ENCODE measurements around the gene NPAS3.

The NPAS3 gene

DNA sequence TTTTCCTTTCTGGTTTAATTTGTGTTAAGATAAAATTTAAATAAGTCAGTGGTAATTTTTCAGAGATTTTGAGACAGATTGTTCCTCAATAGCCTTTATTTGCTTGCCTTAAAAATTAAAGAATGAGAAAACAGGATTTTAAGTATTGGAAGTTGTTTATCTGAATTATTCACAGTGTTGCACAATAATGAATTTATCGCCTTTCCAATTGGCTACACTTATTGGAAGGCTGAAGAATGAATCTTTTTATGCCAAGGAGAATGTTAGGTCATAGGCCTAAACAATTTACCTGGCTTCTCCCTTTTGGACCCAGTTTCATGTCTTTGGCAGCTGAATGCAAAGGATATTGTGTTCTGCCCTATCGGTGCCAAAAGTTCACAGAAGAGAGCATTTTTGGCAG lies 250.2 kb downstream of the NPAS3 start:
- DNase-seq, result no peak

DNA sequence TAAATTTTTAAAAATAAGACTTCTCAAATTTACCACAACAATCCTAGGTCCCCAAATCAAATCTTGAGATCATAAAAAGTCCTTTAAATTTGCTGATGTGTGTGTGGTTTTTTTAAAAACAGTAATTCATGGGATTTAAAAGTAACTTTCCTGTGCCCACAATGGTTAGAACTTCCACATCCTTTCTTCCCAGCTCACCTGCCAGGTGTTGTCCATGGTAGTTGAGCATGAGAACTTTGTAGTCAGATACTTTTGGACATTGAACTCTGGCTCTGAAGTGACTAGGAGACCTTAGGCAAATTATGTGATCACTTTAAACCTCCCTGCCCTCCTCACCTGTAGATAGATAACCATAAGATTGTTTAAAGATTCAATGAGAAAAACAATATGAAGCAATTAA lies 253.2 kb downstream of the NPAS3 start:
- no peak for DNase-seq

DNA sequence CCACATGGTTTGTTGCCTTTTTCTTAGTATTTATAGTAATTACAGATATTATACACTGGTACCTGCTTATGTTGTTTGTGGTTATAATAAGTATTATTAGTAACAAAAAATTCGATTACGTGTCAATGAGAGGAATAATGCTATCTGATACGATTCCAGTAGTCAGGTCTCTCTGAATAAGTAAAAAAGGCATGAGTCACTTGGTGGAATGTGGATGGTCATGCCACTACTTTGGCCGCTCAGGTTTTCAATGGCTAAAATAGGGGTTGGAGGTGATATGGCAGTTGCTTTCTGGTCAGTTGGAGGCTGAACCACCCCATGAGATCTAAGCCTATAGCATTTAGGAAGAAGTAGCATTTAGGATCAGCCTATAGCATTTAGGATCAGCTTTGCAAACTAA lies 255.9 kb downstream of the NPAS3 start:
- DNase-seq, result no peak

DNA sequence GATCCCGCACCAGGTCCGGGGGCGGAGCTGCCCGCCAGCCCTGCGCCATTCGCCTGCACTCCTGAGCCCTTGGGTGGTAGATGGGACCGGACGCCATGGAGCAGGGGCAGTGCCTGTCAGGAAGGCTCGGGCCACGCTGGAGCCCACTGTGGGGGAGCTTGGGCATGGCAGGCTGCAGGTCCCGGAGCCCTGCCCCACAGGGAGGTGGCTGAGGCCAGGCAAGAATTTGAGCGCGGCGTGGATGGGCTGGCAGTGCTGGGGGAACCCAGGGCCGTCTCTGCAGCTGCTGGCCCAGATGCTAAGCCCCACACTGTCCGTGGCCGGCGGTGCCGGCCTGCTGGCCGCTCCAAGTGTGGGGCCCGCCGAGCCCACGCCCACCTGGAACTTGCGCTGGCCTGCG lies 260.0 kb downstream of the NPAS3 start:
- DNase-seq, result no peak

DNA sequence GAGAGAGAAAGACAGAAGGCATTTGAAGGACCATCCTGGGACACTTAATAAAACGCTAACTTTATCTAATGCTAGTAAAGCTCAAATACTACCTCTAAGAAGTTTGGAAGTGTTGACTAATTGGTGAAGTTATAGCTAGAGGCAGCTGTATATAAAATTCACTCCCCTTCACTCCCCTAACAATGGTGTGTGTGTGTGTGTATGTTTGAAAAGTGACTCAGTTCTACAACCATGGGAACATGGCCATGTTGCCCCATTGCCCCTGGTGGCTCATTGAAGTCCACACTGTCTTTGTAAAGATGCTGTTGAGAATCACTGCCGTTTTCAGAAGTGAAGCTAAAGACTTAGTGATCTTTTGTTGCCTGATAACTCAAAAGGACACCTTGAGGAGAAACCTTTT lies 262.4 kb downstream of the NPAS3 start:
- DNase-seq, result no peak

DNA sequence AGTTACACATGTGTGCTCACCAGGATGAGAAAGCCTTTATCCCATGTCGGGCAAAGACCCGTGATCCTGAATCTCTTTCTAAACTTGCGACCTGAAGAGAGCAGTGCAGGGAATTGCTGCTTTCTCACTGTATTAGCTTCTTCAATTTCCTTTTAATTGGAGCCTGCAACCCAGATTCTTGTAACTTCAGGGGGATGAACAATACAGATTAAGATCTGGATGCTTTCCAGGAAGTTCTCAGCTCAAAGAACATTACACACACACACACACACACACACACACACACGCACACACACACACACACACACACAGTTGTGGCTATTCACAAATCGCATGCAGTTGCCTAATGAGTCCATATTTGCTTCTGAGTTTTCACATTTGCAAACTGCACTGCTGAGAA lies 268.3 kb downstream of the NPAS3 start:
- DNase-seq, result no peak

DNA sequence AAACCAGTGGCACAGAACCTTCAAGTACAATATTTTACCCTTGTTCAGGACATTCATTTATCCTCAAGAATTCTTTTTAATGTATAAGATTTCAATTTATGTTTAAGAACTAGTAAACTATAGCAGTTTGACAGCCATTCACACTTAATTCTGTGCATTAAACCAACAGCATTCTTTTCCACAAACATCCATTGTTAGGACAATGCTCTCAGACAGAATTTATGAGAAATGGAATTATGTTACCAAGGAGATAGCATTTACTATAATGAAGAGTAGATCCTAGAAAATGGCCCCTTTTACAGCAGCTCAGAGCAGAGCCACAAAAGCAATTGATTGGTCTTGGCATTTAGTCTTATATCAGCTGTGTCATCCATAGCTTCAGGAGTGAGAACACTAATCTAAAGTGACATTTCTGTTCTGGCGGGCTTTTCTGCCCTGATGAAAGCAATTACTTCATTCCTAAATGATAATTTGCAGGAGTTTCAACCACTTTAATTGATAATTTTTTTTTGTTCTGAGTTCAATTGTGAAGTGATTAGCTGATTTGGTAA lies 268.9 kb downstream of the NPAS3 start:
- DNase-seq, result no peak

DNA sequence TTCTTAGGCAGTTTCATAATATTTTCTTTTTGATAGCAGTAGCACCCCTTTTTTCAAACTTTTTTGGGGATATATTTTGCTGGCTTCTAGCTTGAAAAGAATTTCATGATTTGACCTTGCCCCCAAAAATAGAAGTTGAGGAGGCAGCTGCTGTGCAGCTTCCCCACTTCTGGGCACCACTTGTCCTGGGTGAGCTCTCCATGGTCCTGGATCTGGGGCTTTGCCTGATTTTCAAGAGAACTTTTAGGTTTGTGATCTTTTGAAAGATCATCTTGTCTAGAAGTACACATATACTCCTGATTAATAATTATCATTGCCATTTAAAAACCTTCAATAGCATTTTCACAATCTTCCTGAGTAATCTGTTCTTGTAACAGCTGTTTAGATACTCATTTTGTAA lies 271.6 kb downstream of the NPAS3 start:
- no peak for DNase-seq

DNA sequence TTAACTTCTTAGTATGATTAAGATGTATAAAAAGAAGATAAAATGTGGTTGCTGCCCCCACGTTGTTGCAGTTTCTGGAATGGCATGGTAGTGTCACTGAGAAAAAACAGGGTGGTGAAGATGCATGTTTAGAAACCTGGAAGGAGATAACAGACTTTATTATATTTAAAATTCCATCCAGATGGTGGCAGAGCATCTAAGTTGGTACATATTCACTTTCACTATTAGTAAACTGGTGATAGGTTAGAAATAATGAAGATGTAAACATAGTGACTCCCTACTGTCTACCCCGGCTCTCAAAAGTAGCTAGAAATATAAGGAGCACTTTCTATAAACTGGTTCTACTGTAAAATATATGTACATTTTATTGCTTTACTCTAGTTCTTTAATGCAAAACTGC lies 279.3 kb downstream of the NPAS3 start:
- DNase-seq, result no peak

DNA sequence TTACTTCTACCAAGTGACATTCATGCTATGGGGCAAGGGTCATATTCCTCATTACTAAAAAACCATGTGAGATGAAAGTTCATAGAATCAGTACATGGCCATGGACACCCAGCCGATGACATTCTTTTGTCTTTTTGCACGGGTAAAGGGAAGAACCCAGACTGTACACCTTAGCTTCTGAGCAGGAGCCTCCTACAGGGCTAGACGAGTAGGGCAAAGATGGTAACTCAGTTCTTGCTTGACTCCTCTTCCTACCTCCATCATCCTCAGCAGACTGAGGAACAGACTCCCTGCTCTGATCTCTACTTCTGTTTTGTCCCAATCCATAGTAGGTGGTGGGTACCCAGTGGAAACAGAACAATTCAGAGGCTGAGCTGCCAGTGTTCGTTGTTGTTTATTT lies 281.3 kb downstream of the NPAS3 start:
- no peak for DNase-seq

DNA sequence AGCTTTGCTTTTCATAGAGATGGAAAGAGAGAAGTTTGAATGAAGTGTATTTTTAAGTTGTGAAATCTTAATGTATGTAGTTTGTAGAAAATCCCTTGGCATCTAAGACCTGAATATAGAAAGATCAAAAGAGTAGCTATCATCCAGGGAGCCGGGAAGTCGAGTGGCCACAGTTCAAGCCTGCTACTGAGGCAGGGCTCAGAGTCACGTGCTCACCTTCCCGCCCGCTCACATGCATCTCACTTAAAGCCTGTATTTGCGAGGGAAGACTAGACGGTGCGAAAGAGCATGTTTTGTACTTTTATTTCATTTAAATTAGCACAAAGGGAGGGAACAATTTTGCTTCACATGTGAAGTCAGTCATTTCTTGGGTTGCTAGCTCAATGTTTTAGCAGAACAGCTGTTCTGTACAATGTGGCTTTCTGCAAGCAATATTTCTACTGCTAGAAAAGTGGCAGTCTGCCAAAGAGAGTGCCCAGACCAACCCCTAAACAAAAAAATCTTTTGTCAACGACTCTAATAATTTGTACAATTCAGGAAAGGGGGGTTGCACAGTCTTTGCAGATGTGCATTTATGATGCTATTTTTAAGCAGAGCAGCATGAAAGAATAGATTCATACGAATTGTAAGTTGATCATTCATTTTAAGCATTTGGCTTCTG lies 290.7 kb downstream of the NPAS3 start:
- no peak for DNase-seq

DNA sequence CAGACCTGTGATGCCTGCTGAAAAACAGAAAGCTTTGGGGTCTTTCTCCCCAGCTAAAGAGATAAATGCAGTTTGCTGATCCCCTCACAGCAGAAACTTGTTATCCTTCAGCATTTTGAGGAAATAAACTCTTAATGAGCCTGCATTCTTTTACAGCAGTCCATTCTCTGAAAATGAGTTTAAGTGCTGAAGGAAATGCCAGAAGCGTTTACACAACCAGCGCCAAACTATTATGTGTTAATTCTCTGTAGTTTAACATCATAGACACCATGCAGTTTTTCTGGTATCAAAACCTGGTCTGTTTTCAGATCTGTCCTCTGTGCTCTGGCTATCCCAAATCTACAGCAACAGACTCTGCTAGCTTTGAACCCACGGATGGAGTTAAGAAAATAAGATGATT lies 291.3 kb downstream of the NPAS3 start:
- DNase-seq, result no peak

DNA sequence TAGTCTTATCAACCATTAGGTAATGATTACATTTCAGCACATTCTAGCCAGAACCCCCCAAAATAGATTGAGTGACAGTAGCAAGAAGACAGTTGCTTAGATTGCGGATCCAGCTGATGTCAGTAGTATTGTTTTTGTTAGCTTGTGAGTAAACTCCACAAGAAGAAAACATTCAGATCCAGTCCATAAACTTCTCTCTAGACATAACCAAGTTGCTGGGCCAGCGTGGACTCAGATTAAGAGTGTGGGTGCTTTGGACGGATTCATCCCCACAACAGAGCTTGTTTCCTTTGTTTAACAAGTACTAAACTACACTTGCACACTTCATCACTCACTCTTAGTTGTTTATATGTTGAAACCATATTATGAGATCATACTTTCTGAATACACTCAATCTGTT lies 293.4 kb downstream of the NPAS3 start:
- DNase-seq, result no peak

DNA sequence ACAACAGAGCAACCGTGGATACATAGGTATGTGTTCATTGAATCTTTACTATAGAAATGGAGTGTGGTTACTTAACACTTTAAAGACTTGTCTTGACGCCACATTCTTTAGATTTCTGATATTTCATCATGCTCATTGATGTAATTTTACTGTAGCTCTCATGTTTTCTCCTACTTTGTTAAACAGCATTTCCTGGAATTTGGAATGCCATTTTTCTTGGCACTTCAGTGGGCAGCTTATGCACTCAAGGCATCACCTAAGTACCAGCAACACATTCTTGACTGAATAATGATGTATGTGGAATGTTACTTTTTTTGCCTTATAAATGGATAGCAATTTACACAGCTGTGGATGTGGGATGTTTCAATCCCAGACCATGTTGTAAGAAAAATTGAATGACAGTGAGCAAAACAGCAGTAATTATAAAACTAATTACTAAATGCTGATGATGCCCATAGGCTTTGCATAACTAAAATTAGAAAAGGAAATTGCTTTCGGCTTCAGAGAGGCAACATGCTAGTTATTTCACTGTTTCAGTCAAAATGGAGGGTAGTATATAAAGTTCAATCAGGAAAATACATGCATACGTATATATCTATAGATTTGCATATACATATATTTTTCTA lies 298.5 kb downstream of the NPAS3 start:
- no peak for DNase-seq

DNA sequence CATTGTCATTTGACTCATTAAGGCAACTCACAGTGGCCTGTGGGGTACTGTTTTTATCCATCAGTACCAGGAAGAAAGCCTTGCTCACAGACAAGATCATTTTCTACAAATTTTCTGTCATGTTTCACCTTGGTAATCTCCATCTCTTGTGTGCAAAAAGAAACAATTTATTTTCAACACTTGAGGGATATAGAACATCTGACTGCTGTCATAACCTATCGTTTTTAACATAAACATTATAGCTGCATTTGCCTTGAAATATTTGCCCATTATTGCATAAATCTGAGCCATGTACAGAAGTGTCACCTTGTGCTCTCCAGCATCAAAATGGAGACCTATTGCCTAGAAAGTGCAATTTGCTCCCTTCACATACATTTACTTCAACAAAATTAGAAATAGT lies 300.8 kb downstream of the NPAS3 start:
- DNase-seq, result no peak

DNA sequence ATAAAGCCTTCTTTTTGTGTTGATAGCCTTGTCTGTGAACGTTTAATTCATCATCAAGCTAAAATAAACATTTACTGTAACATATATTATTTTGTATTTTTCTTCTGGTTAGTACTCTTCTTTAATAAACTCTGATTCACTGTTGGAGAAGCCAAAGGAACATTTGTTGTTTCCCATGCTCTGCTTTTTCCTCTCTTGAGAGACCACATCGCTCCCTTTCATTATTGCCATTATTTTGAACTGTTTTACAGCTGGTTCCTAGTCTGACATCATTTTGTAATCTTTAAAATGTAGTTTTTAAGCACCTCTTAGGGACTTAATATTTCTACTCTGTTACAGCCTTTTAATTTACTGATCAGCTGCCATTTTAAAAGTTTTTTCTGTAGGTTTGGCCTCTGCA lies 301.8 kb downstream of the NPAS3 start:
- no peak for DNase-seq

DNA sequence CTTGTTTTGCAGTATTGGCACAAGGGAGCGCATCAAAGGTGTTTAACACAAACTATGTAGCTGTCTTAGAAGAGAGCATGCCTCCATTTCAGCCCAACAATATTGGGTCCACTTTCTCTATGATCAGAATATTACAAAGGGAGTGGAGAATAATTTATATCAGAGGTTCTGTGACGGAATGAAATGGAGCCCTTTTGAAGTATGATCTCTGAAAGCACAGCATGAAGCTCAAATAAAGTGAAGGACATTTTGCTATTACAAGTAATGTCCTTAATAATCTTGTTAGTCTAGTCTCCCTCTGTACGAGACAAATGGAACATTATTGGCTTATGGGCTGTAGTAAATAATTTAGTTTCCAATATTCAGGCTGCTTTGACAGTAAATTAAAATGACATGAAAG lies 302.7 kb downstream of the NPAS3 start:
- no peak for DNase-seq

DNA sequence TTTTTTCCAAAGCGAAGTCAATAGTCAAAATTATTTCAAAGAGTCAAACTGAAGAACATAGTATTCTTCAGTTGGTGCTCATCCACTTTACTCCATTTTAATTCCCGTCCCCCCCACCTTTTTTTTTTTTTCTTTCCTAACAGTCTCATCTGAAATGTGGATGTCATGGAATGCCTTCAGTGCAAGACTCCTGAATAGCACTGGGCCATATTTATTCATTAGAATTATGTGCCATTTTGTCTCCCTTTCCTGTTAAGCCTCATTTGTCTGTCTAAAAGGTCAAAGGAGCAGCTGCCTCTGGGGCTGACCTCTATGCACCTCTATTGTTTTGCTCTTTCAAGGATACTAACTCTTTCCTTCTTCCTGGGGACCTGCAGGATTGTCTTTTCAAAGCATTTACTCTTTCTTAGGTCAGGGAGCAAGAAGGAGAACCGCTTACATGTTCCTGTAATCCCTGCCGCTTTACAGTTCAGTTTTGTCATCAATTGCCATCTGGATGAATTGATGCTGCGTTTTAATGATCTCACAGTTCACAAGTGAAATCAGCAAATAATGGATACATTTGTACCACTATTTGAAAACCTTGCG lies 310.6 kb downstream of the NPAS3 start:
- DNase-seq, result no peak

DNA sequence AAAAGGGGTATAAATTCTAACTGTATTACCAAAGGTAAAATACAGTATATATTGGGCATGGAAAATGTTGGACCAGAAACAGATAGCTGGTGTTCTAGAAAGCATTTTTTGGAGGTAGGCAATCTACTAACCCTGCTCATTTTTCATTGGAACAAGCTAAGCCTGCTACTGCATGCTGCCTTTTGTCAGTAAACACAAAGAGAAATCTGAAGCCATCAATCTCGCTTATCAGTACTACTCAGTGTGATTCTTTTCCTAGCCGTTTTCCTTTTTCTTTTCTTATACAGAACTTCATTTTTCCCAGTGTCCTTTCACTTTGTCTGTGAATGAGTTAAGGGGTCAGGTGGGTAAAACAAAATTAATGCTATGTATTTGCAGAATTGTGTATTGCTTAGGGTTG lies 312.3 kb downstream of the NPAS3 start:
- no peak for DNase-seq

DNA sequence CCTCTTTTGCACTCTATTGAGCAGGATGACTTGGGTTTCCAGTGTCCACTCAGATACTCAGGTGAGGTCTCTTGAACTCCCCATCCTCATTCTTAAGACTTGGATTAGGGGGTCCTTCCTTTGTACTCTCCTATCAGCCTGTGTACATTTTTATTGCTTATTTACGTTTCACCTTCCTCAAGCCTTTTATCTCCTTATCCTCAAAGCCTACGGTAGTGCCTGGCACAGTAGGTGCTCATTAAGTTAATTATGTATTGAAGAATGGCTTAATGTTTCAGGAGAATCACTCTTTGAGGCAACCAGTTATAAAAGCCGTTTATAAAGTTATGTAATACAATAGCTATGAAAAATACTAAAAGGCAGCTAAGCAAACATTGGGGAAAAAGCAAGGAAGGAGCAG lies 315.7 kb downstream of the NPAS3 start:
- DNase-seq, result no peak

DNA sequence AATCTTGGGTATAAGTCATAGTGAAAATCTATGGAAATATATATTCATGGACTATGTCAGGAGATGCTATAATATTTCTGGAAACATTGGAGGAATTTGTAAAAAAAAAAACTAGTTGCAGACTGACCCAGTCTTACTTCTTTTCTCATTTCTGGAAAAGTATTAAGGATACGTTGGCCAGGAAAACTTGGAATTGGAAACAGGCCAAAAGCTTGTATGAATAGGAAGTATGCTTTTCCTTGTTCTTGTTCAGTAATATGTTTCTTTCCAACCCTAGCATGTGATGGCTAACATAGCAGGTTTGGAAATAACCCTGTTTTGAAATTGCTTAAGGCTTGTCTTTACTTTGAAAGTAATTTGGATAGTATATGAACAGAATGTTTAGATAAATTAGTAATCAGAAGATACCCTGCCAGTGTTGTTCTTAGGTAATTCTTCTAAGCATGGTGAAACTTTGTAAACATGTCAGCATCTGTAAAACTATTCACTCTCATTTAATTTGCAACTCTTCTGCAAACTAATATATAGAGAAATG lies 316.2 kb downstream of the NPAS3 start:
- DNase-seq, result no peak

DNA sequence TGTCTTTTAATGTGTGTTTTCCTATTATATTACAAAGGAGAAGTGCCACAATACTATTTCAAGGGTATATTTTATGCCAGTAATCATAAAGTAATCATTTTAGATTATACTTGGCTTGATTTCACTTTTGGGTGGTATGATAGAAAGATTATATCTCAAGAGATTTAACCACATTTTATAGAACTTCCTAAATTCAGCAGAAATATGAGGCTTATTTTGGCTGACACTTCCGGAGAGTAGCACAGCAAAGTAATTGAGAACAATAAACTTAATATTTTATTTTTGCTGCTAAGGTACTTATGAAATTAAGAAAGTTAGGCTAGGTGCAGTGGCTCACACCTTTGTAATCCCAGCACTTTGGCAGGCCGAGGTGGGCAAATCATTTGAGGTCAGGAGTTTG lies 319.1 kb downstream of the NPAS3 start:
- DNase-seq, result no peak

DNA sequence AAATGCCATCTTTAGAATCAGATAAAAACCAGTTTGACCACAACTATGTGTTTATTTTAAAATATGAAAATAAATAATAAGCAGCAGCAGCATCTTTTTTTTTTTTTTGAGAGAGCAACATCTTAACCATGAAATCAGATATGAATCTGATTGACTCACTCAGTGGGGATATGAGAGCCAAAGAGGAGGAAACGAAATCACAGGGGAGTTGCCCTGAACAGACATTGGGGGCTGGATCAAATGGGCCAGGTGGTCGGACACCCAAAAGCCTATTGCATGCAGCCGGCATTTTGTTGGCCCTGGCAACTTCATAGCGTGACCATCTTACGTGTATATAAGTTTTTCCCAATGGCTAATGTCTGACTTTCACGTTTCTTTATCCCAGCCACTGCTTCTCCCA lies 321.1 kb downstream of the NPAS3 start:
- DNase-seq, result no peak

DNA sequence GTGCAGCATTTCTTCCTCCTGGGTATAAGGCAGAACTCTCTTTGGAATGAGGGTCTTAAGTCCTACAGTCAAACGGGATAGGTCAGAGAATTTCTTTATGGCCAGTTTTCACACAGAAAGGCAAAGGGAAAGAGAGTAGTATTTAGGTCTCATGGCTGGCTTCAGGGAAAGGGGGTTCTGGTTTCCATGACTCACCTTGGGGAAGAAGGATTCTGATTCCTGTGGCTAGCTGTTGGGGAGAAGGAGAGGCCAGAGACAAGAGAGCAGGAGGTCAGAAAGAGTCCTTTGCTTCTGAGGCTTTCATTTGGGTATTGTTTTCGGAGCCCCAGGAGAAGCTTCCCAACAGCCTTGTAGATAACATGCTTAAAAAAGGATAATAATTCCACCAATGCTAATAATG lies 332.5 kb downstream of the NPAS3 start:
- no peak for DNase-seq
